T-helper 17 cell (primary cell): ENCODE results near the gene TUBB1. TPM values are rescaled to one million over a fixed set of nuclear protein-coding genes. Genes with fewer than 3 reads are reported as not detected.
"Not testable (repeated sequence)": the region's sequence is repeated elsewhere in the genome, so short reads cannot be mapped to it uniquely, and the experiment has no call there.

Experiments used
- ATAC-seq: fragments of 150-1000 bp; cut with Tn5 transposase; 2 replicates; pipeline ENCODE4 v1.10.0; 2021; ENCODE audit warnings: mild to moderate bottlenecking, moderate library complexity
- DNase-seq, 3 donors: peaks; one replicate each; pipeline versions ENCODE4 v3.0.0 to v3.0.0-alpha.2; 2020 to 2021
- H3K9me3 ChIP-seq: one replicate; pipeline ENCODE4 v1.7.0; 2013; ENCODE audit warnings: low read length, mild to moderate bottlenecking; ENCODE audit not compliant: control insufficient read depth, poor library complexity, severe bottlenecking
- H3K27ac Mint-ChIP-seq: one replicate; pipeline ENCODE4 v1.8.0; 2022; ENCODE audit warnings: mild to moderate bottlenecking, moderate library complexity, mixed read lengths
- H3K27me3 Mint-ChIP-seq: one replicate; pipeline ENCODE4 v1.8.0; 2022; ENCODE audit warnings: mixed read lengths
- H3K36me3 Mint-ChIP-seq: one replicate; pipeline ENCODE4 v1.8.0; 2022; ENCODE audit warnings: low read depth, mixed read lengths
- H3K4me1 Mint-ChIP-seq: one replicate; pipeline ENCODE4 v1.8.0; 2022; ENCODE audit warnings: mild to moderate bottlenecking, mixed read lengths
- H3K4me3 Mint-ChIP-seq: one replicate; pipeline ENCODE4 v1.8.0; 2022; ENCODE audit warnings: mild to moderate bottlenecking, moderate library complexity, mixed read lengths
- total RNA-seq, 4 donors: library from RNA in 2 of 4; stranded (reverse) in 2 of 4; gene quantifications; one replicate each; pipeline ENCODE4 v1.2.3 and lab custom pipeline; 2022 to 2026

The TUBB1 gene
- total RNA-seq, 2 donors from 2014 or later: 14.0 to 483 TPM

GRCh38 chr20:58983115-58983468 is 36.1 kb upstream of the TUBB1 start:
- H3K4me1 Mint-ChIP-seq: peaks cover 32% of the 10 kb centered on the region
- H3K27ac Mint-ChIP-seq: peak overlapping the region; percentile 87
- peak overlapping the region; percentile 92 for H3K4me3 Mint-ChIP-seq
- H3K27me3 Mint-ChIP-seq, ATAC-seq, H3K9me3 ChIP-seq, H3K36me3 Mint-ChIP-seq, DNase-seq: not testable (repeated sequence)

GRCh38 chr20:58984691-58985090 is 34.5 kb upstream of the TUBB1 start:
- Mint-ChIP-seq H3K27ac (peak overlapping the region; percentile 87), H3K27me3 (no peaks in the 10 kb centered on the region), H3K4me1 (peaks cover 32% of the 10 kb centered on the region), H3K4me3 (peak overlapping the region; percentile 67), H3K36me3 (peaks cover 9% of the 10 kb centered on the region)
- H3K9me3 ChIP-seq: no peaks in the 10 kb centered on the region
- ATAC-seq (no peak), DNase-seq (no peak)

- peaks cover 32% of the 10 kb centered on the region for H3K4me1 Mint-ChIP-seq
- H3K27ac Mint-ChIP-seq: no peak overlapping the region
- H3K36me3 Mint-ChIP-seq: peaks cover 9% of the 10 kb centered on the region
- H3K27me3 Mint-ChIP-seq: no peaks in the 10 kb centered on the region
- no peak for ATAC-seq
- H3K9me3 ChIP-seq: no peaks in the 10 kb centered on the region
- no peak for DNase-seq
- H3K4me3 Mint-ChIP-seq: no peak overlapping the region
Observed at GRCh38 chr20:58985656-58986055, 33.6 kb upstream of the TUBB1 start.

GRCh38 chr20:58986286-58986967 is 32.8 kb upstream of the TUBB1 start:
- H3K27me3 Mint-ChIP-seq: no peaks in the 10 kb centered on the region
- H3K9me3 ChIP-seq: no peaks in the 10 kb centered on the region
- peak overlapping the region; percentile 66 for H3K27ac Mint-ChIP-seq
- DNase-seq: no peak
- H3K4me1 Mint-ChIP-seq: peaks cover 32% of the 10 kb centered on the region
- no peak overlapping the region for H3K4me3 Mint-ChIP-seq
- ATAC-seq: no peak
- peaks cover 7% of the 10 kb centered on the region for H3K36me3 Mint-ChIP-seq

GRCh38 chr20:58986968-58987517 is 32.2 kb upstream of the TUBB1 start:
- ATAC-seq: no peak
- Mint-ChIP-seq H3K27ac (peak overlapping the region; percentile 66), H3K36me3 (peaks cover 9% of the 10 kb centered on the region)

GRCh38 chr20:58987790-58988564 is 31.3 kb upstream of the TUBB1 start:
- no peak overlapping the region for H3K4me3 Mint-ChIP-seq
- peaks cover 24% of the 10 kb centered on the region for H3K4me1 Mint-ChIP-seq
- H3K27ac Mint-ChIP-seq: peak overlapping the region; percentile 29
- peaks cover 9% of the 10 kb centered on the region for H3K36me3 Mint-ChIP-seq
- no peaks in the 10 kb centered on the region for H3K9me3 ChIP-seq
- DNase-seq: no peak
- H3K27me3 Mint-ChIP-seq: no peaks in the 10 kb centered on the region
- no peak for ATAC-seq

More at GRCh38 chr20:58986968-58987517, 32.2 kb upstream of the TUBB1 start:
- DNase-seq: no peak
- Mint-ChIP-seq H3K4me1 (peaks cover 32% of the 10 kb centered on the region), H3K27me3 (no peaks in the 10 kb centered on the region), H3K4me3 (no peak overlapping the region)
- H3K9me3 ChIP-seq: no peaks in the 10 kb centered on the region

- Mint-ChIP-seq H3K27me3 (no peaks in the 10 kb centered on the region), H3K27ac (peak overlapping the region; percentile 29), H3K36me3 (peaks cover 9% of the 10 kb centered on the region), H3K4me3 (no peak overlapping the region), H3K4me1 (peaks cover 24% of the 10 kb centered on the region)
- no peak for ATAC-seq
- no peaks in the 10 kb centered on the region for H3K9me3 ChIP-seq
- DNase-seq: no peak
Observed at GRCh38 chr20:58988565-58988882, 30.7 kb upstream of the TUBB1 start.

- peaks cover 8% of the 10 kb centered on the region for H3K36me3 Mint-ChIP-seq
- no peak overlapping the region for H3K4me3 Mint-ChIP-seq
- peaks cover 17% of the 10 kb centered on the region for H3K4me1 Mint-ChIP-seq
- no peaks in the 10 kb centered on the region for H3K9me3 ChIP-seq
- H3K27me3 Mint-ChIP-seq: no peaks in the 10 kb centered on the region
- ATAC-seq (no peak), DNase-seq (no peak)
- H3K27ac Mint-ChIP-seq: no peak overlapping the region
Observed at GRCh38 chr20:58989196-58989595, 30.0 kb upstream of the TUBB1 start.

- H3K9me3 ChIP-seq: no peaks in the 10 kb centered on the region
- Mint-ChIP-seq H3K36me3 (peaks cover 12% of the 10 kb centered on the region), H3K4me3 (no peak overlapping the region), H3K27me3 (no peaks in the 10 kb centered on the region), H3K4me1 (peaks cover 10% of the 10 kb centered on the region), H3K27ac (peak overlapping the region; percentile 8)
- DNase-seq (no peak), ATAC-seq (no peak)
Observed at GRCh38 chr20:58990651-58991445, 28.4 kb upstream of the TUBB1 start.

GRCh38 chr20:58991715-58992114 is 27.5 kb upstream of the TUBB1 start:
- Mint-ChIP-seq H3K36me3 (peaks cover 14% of the 10 kb centered on the region), H3K27ac (peak overlapping the region; percentile 8)

GRCh38 chr20:58992911-58993310 is 26.3 kb upstream of the TUBB1 start:
- Mint-ChIP-seq H3K4me3 (no peak overlapping the region), H3K27me3 (no peaks in the 10 kb centered on the region), H3K4me1 (peaks cover 3% of the 10 kb centered on the region), H3K27ac (peak overlapping the region; percentile 1), H3K36me3 (peaks cover 11% of the 10 kb centered on the region)
- H3K9me3 ChIP-seq: no peaks in the 10 kb centered on the region
- ATAC-seq (no peak), DNase-seq (no peak)

More at GRCh38 chr20:58991715-58992114, 27.5 kb upstream of the TUBB1 start:
- H3K9me3 ChIP-seq: no peaks in the 10 kb centered on the region
- Mint-ChIP-seq H3K4me1 (peaks cover 7% of the 10 kb centered on the region), H3K4me3 (no peak overlapping the region), H3K27me3 (no peaks in the 10 kb centered on the region)
- ATAC-seq (no peak), DNase-seq (no peak)

GRCh38 chr20:58993332-58994248 is 25.6 kb upstream of the TUBB1 start:
- ATAC-seq (no peak), DNase-seq (no peak)
- H3K27me3 Mint-ChIP-seq: no peaks in the 10 kb centered on the region
- H3K27ac Mint-ChIP-seq: peak overlapping the region; percentile 1
- H3K36me3 Mint-ChIP-seq: peaks cover 9% of the 10 kb centered on the region
- no peak overlapping the region for H3K4me3 Mint-ChIP-seq
- H3K4me1 Mint-ChIP-seq: peaks cover 2% of the 10 kb centered on the region
- no peaks in the 10 kb centered on the region for H3K9me3 ChIP-seq
